Measurements from ENCODE around the gene CDC14C.
"Not testable (repeated sequence)": the region's sequence is repeated elsewhere in the genome, so short reads cannot be mapped to it uniquely, and the experiment has no call there.

CDC14C gene

DNA sequence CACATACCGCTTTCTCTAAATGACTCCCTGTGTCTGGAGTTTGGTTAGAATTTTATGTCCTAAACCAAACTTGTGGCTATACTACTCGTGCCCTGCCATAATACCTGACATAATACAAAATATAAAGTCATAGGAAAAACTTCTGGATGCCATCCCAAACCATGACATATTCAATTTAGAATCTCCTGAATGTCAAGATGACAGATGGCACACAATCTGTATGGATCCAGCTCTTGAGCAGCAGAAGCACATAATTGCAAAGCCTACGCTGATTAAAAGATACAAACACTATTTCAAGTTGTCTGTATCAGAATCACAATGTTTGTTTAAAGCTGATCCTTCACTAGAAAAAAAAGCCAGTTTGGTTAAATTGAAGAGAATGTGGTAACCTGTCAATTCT is 22.4 kb upstream of the CDC14C start:
- no peak overlapping the region for H3K27ac ChIP-seq
- TF ChIP-seq ZFX (IDR thresholded peaks at IDR 0.05; ENCODE audit: borderline replicate concordance) = no peak
- TF ChIP-seq, protein P1, sequence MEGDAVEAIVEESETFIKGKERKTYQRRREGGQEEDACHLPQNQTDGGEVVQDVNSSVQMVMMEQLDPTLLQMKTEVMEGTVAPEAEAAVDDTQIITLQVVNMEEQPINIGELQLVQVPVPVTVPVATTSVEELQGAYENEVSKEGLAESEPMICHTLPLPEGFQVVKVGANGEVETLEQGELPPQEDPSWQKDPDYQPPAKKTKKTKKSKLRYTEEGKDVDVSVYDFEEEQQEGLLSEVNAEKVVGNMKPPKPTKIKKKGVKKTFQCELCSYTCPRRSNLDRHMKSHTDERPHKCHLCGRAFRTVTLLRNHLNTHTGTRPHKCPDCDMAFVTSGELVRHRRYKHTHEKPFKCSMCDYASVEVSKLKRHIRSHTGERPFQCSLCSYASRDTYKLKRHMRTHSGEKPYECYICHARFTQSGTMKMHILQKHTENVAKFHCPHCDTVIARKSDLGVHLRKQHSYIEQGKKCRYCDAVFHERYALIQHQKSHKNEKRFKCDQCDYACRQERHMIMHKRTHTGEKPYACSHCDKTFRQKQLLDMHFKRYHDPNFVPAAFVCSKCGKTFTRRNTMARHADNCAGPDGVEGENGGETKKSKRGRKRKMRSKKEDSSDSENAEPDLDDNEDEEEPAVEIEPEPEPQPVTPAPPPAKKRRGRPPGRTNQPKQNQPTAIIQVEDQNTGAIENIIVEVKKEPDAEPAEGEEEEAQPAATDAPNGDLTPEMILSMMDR (IDR thresholded peaks at IDR 0.05) = no peak

GRCh38 chr7:48904975-48905374 is 19.4 kb upstream of the CDC14C start:
- no peak overlapping the region for H3K27ac ChIP-seq
- no peak for TF ChIP-seq ZFX (IDR thresholded peaks at IDR 0.05; ENCODE audit: borderline replicate concordance)
- TF ChIP-seq, protein P1 (IDR thresholded peaks at IDR 0.05) = no peak

GRCh38 chr7:48905686-48906085 is 18.7 kb upstream of the CDC14C start:
- not testable (repeated sequence) for H3K27ac ChIP-seq

DNA sequence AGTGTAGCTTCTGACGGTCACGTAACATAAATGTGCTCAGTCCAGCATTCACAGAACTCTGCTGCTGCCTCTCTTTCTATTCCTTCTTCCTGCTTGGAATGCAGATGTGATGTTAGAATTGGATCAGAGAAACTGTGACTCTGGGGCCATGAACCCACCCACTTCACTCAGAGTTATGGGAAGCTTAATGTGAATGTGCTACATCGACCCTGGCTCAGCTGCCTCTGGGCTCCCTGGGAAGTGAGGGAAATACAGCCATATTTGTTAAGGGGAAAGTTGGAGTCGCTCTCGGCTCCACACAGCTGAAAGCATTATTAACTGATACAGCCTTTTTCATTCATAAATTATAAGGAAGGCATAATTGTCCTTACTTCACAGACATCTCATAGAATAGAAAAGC is 14.5 kb upstream of the CDC14C start:
- H3K27ac ChIP-seq = not testable (repeated sequence)

DNA sequence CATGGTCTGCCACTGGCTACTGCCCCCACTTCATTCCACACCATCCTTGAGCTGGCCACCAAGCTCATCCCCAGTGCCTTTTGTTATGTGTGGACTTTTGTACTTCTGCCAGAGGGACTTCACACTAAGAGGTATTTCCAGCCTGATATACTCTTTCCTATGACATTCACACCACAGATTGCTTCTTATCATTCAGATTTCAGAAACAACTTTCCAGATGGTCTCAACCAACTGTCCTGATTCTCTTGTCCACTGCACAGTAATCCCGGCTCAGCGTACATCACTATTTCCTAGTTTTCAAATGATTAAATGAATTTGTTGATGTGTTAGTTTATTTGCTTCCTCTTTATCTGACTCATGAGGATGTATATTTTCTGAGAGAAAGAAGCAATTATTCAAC is 7.1 kb downstream of the CDC14C start:
- TF ChIP-seq, protein P1 (IDR thresholded peaks at IDR 0.05) = no peak
- no peak for TF ChIP-seq ZFX (IDR thresholded peaks at IDR 0.05; ENCODE audit: borderline replicate concordance)

GRCh38 chr7:48932126-48932910 is 8.0 kb downstream of the CDC14C start:
- no peak overlapping the region for H3K27ac ChIP-seq
- TF ChIP-seq, protein P1 (IDR thresholded peaks at IDR 0.05) = no peak
- TF ChIP-seq ZFX (IDR thresholded peaks at IDR 0.05; ENCODE audit: borderline replicate concordance) = no peak

More for the DNA sequence above, 7.1 kb downstream of the CDC14C start:
- no peak overlapping the region for H3K27ac ChIP-seq

- TF ChIP-seq ZFX (IDR thresholded peaks at IDR 0.05; ENCODE audit: borderline replicate concordance) = no peak
- TF ChIP-seq, protein P1 (IDR thresholded peaks at IDR 0.05) = no peak
- no peak overlapping the region for H3K27ac ChIP-seq
Measured at GRCh38 chr7:48933549-48934085, 9.3 kb downstream of the CDC14C start.

GRCh38 chr7:48938539-48939295 is 14.4 kb downstream of the CDC14C start:
- TF ChIP-seq, protein P1 (IDR thresholded peaks at IDR 0.05) = no peak
- TF ChIP-seq ZFX (IDR thresholded peaks at IDR 0.05; ENCODE audit: borderline replicate concordance) = no peak
- H3K27ac ChIP-seq = no peak overlapping the region

Measured in 22Rv1 (cell line).